Stimulated activated memory B cell treated with anti-CD40 and anti-IgM and Interleukin-4, amounts not matched to agents 10 μg/mL and 1 μg/mL and 100 μg/mL, for 72 hours (primary cell): ENCODE measurements around the gene ETV6.

Experiments used
- ATAC-seq: fragments of 150-1000 bp; cut with Tn5 transposase; 2 replicates; pipeline ENCODE4 v1.10.0; 2021
- H3K27ac Mint-ChIP-seq: one replicate; pipeline ENCODE4 v1.8.0; 2022; ENCODE audit warnings: mild to moderate bottlenecking, mixed read lengths
- H3K27me3 Mint-ChIP-seq: one replicate; pipeline ENCODE4 v1.8.0; 2022; ENCODE audit warnings: mixed read lengths
- H3K36me3 Mint-ChIP-seq: one replicate; pipeline ENCODE4 v1.8.0; 2022; ENCODE audit warnings: mixed read lengths
- H3K4me1 Mint-ChIP-seq: one replicate; pipeline ENCODE4 v1.8.0; 2022; ENCODE audit warnings: mixed read lengths
- H3K4me3 Mint-ChIP-seq: one replicate; pipeline ENCODE4 v1.8.0; 2022; ENCODE audit warnings: mild to moderate bottlenecking, moderate library complexity, mixed read lengths
- H3K9me3 Mint-ChIP-seq: one replicate; pipeline ENCODE4 v1.8.0; 2022; ENCODE audit warnings: mixed read lengths

The ETV6 gene

GRCh38 chr12:11763760-11764520, 114.5 kb downstream of the ETV6 start:
- no peaks in the 10 kb centered on the region for H3K27me3 Mint-ChIP-seq
- H3K4me3 Mint-ChIP-seq = peak overlapping the region; percentile 28
- no peak for ATAC-seq
- H3K4me1 Mint-ChIP-seq = peaks cover 100% of the 10 kb centered on the region
- H3K9me3 Mint-ChIP-seq = no peaks in the 10 kb centered on the region
- H3K27ac Mint-ChIP-seq = peak overlapping the region; percentile 99
- H3K36me3 Mint-ChIP-seq = peaks cover 28% of the 10 kb centered on the region

GRCh38 chr12:11764837-11765236, 115.4 kb downstream of the ETV6 start:
- Mint-ChIP-seq H3K9me3 (no peaks in the 10 kb centered on the region), H3K27me3 (no peaks in the 10 kb centered on the region), H3K4me3 (peak overlapping the region; percentile 62), H3K4me1 (peaks cover 100% of the 10 kb centered on the region), H3K27ac (peak overlapping the region; percentile 99), H3K36me3 (peaks cover 35% of the 10 kb centered on the region)
- ATAC-seq = no peak

GRCh38 chr12:11765421-11765816, 115.9 kb downstream of the ETV6 start:
- peaks cover 30% of the 10 kb centered on the region for H3K36me3 Mint-ChIP-seq
- H3K27me3 Mint-ChIP-seq = no peaks in the 10 kb centered on the region
- peak overlapping the region; percentile 62 for H3K4me3 Mint-ChIP-seq
- no peaks in the 10 kb centered on the region for H3K9me3 Mint-ChIP-seq
- H3K27ac Mint-ChIP-seq = peak overlapping the region; percentile 99
- ATAC-seq = peak; percentile 32
- peaks cover 100% of the 10 kb centered on the region for H3K4me1 Mint-ChIP-seq

- Mint-ChIP-seq H3K9me3 (no peaks in the 10 kb centered on the region), H3K4me1 (peaks cover 98% of the 10 kb centered on the region), H3K27ac (peak overlapping the region; percentile 99), H3K27me3 (no peaks in the 10 kb centered on the region), H3K36me3 (peaks cover 32% of the 10 kb centered on the region), H3K4me3 (peak overlapping the region; percentile 62)
- ATAC-seq = peak; percentile 94
Measured at GRCh38 chr12:11765817-11766794, 116.6 kb downstream of the ETV6 start.

GRCh38 chr12:11767029-11767724, 117.7 kb downstream of the ETV6 start:
- ATAC-seq = no peak
- peaks cover 38% of the 10 kb centered on the region for H3K36me3 Mint-ChIP-seq
- H3K9me3 Mint-ChIP-seq = no peaks in the 10 kb centered on the region
- H3K27ac Mint-ChIP-seq = peak overlapping the region; percentile 99
- H3K27me3 Mint-ChIP-seq = no peaks in the 10 kb centered on the region
- H3K4me1 Mint-ChIP-seq = peaks cover 98% of the 10 kb centered on the region
- peak overlapping the region; percentile 62 for H3K4me3 Mint-ChIP-seq

GRCh38 chr12:11767798-11768197, 118.3 kb downstream of the ETV6 start:
- Mint-ChIP-seq H3K4me3 (no peak overlapping the region), H3K27me3 (no peaks in the 10 kb centered on the region), H3K36me3 (peaks cover 38% of the 10 kb centered on the region), H3K4me1 (peaks cover 98% of the 10 kb centered on the region), H3K27ac (peak overlapping the region; percentile 99), H3K9me3 (no peaks in the 10 kb centered on the region)
- ATAC-seq = no peak

GRCh38 chr12:11768233-11768965, 118.9 kb downstream of the ETV6 start:
- peaks cover 38% of the 10 kb centered on the region for H3K36me3 Mint-ChIP-seq
- peak overlapping the region; percentile 99 for H3K27ac Mint-ChIP-seq
- ATAC-seq = no peak
- H3K27me3 Mint-ChIP-seq = no peaks in the 10 kb centered on the region
- H3K4me1 Mint-ChIP-seq = peaks cover 96% of the 10 kb centered on the region
- H3K9me3 Mint-ChIP-seq = no peaks in the 10 kb centered on the region
- no peak overlapping the region for H3K4me3 Mint-ChIP-seq

- Mint-ChIP-seq H3K27me3 (no peaks in the 10 kb centered on the region), H3K27ac (peak overlapping the region; percentile 99), H3K4me1 (peaks cover 96% of the 10 kb centered on the region), H3K4me3 (no peak overlapping the region), H3K9me3 (no peaks in the 10 kb centered on the region), H3K36me3 (peaks cover 41% of the 10 kb centered on the region)
- ATAC-seq = no peak
Measured at GRCh38 chr12:11769723-11770514, 120.4 kb downstream of the ETV6 start.

- peak overlapping the region; percentile 99 for H3K27ac Mint-ChIP-seq
- H3K4me1 Mint-ChIP-seq = peaks cover 83% of the 10 kb centered on the region
- peaks cover 46% of the 10 kb centered on the region for H3K36me3 Mint-ChIP-seq
- H3K4me3 Mint-ChIP-seq = no peak overlapping the region
- no peaks in the 10 kb centered on the region for H3K27me3 Mint-ChIP-seq
- no peaks in the 10 kb centered on the region for H3K9me3 Mint-ChIP-seq
- ATAC-seq = peak; percentile 51
Measured at GRCh38 chr12:11771356-11771755, 121.9 kb downstream of the ETV6 start.

GRCh38 chr12:11771895-11772502, 122.5 kb downstream of the ETV6 start:
- Mint-ChIP-seq H3K4me3 (no peak overlapping the region), H3K4me1 (peaks cover 77% of the 10 kb centered on the region), H3K9me3 (no peaks in the 10 kb centered on the region), H3K27ac (peak overlapping the region; percentile 99), H3K36me3 (peaks cover 46% of the 10 kb centered on the region), H3K27me3 (no peaks in the 10 kb centered on the region)
- peak; percentile 81 for ATAC-seq

- no peak for ATAC-seq
- peak overlapping the region; percentile 99 for H3K27ac Mint-ChIP-seq
- peaks cover 55% of the 10 kb centered on the region for H3K36me3 Mint-ChIP-seq
- H3K9me3 Mint-ChIP-seq = no peaks in the 10 kb centered on the region
- H3K4me3 Mint-ChIP-seq = peak overlapping the region; percentile 36
- H3K27me3 Mint-ChIP-seq = no peaks in the 10 kb centered on the region
- peaks cover 76% of the 10 kb centered on the region for H3K4me1 Mint-ChIP-seq
Measured at GRCh38 chr12:11773889-11774677, 124.6 kb downstream of the ETV6 start.

- no peak for ATAC-seq
- Mint-ChIP-seq H3K4me1 (peaks cover 76% of the 10 kb centered on the region), H3K9me3 (no peaks in the 10 kb centered on the region), H3K36me3 (peaks cover 50% of the 10 kb centered on the region), H3K27me3 (no peaks in the 10 kb centered on the region), H3K27ac (peak overlapping the region; percentile 99), H3K4me3 (no peak overlapping the region)
Measured at GRCh38 chr12:11774821-11775220, 125.3 kb downstream of the ETV6 start.

GRCh38 chr12:11776316-11776715, 126.8 kb downstream of the ETV6 start:
- Mint-ChIP-seq H3K27me3 (no peaks in the 10 kb centered on the region), H3K36me3 (peaks cover 42% of the 10 kb centered on the region), H3K4me3 (no peak overlapping the region), H3K9me3 (no peaks in the 10 kb centered on the region), H3K27ac (no peak overlapping the region), H3K4me1 (peaks cover 78% of the 10 kb centered on the region)
- ATAC-seq = no peak
